Measurements from ENCODE around the gene EAF2.
"Not testable (repeated sequence)": the region's sequence is repeated elsewhere in the genome, so short reads cannot be mapped to it uniquely, and the experiment has no call there.

EAF2 gene

DNA sequence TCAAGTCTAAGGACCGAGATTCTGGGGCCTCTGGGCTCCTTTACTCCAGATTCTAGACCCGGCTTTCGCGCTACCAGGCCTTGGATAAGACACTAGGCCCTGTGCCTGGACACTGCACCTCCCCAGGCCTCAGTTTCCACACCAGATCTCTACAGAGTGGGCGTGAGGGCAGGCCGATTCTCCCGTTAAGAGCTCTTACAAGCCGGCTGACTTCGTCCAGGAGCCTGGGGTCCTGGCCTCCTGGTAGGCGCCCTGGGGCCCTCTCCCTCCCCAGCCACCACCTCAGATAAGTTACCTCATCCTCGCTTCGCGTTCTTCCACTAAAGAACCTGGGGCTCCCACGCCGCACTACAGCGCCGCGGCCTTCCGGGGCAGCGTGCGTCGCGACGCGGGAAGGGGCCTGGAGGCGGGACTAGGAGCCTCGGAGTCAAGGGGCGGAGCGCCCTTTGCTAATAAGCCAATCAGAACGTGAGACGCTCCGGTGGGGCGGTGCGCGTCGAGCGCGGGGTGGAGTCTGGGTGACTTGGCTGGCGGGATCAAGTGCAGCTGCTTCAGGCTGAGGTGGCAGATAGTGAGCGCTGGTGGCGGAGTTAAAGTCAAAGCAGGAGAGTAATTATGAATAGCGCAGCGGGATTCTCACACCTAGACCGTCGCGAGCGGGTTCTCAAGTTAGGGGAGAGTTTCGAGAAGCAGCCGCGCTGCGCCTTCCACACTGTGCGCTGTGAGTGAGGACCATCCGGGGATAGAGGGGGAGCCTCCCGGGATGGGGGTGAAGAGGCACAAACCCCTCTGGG is at the start of gene EAF2, which contains the start of gene IQCB1:
TSS of gene EAF2 (plus strand) at position 539 of the 794 bp plus-strand sequence. CDS start at position 616, 77 bp downstream.
TSS of gene IQCB1 (minus strand) at position 390 of the 794 bp plus-strand sequence. CDS start 6,100 bp downstream, outside the sequence.
- DNase-seq (ENCODE audit: low read depth): peak; percentile 91

DNA sequence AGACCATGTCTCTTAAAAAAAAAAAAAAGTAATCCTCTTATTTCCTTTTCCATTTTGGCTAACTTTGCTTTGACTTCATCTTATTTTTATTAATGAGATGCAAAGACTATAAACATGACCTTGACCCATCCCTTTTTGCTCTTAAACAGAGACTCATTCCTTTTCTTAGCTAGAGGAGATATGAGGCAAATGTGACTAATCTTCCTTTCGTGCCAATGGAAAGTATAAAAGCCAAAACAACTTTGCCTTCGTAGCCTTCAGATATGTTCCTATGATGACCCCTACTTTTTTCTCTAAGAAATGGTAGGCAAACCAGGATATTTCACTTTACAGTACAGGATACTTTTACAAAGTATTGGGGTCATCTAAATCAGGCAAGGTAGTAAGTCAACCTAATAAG is 48.5 kb upstream of the EAF2 start:
- DNase-seq (ENCODE audit: low read depth): peak; percentile 27

DNA sequence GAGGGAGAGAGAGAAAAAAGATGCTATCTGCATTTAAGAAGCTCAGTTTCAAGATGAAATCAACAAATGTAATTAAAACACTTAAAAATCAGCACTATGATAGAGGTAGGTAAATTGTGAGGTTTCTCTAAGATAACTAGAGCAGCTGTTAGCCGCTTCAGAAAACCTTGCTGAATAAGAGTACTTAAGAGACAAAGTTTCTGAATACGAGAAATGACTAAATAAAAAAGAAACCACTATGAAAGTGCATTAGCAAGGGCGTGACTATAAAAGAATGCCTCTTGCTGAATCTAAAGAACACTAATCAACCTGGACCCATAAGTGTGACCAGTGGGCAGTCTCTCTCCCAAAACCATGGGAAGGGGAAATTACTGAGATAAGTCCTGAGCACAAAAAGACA is 41.9 kb upstream of the EAF2 start:
- no peak for DNase-seq (ENCODE audit: low read depth)

DNA sequence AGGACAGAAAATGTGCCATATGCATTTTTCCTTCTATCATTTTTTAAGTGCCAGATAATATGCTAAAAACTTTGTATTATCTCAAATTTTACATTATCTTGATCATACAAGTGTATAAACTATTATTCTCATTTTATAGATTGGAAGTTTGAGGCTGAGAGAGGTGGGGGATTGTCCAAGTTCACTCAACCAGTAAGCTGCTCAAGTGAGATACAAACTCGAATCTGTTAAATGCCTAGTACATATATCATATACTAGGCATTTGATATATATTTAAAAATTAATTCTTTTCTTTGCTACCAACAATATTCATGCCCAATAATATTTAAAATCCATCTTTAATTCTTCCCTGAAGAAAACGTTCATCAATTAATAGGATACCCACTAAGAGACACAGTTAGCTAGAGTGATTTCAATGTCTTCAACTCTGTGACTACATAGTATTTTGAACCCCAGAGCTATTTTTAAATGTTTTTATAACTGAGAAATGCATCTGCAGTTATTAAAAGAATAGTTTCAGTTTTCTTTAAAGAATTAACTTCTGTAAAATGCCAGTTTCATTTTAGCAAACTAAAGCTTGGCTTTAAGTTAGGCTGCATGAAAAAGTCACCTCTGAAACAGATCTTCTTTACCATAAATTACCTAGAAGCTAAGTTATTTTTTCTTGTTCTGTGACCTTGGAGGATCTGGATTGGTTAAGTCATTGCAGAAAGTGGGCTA is 40.6 kb upstream of the EAF2 start:
- DNase-seq (ENCODE audit: low read depth): no peak

DNA sequence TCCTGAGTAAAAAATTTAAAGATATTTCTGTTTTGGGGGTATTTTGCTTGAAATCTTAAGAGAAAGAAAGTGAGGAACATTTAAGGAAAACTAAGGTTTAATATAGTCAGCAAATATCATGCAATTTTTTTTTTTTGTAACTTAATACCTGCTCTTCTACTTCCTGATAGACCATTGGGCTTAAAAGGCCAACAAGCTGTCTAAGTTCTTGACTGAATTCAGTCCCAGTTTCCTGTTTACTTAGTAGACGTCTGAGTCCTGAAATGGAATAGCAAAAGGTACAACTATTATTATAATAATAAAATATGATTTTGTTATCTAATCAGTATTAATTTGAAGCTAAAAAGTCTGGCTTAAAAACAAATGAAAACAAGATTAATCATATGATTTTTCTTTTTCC is 38.0 kb upstream of the EAF2 start:
- no peak for DNase-seq (ENCODE audit: low read depth)

DNA sequence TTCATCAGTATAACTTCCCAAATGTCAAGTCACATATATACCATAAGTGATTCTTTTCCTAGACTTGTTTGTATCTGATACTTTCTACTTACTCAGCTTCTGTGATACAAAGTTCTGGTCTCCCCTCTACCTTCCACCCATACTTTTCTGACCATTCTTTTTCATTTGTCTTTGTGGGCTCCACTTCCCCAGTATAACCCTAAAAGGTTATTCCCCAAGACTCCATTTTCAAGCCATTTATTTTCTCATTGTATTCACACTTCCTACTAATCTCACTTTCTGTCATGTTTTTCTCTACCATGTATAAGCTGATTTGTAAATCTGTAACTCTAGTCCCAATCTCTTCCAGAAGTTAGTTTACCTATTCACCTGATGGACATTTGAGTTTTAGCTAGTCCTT is 34.1 kb upstream of the EAF2 start:
- no peak for DNase-seq (ENCODE audit: low read depth)

DNA sequence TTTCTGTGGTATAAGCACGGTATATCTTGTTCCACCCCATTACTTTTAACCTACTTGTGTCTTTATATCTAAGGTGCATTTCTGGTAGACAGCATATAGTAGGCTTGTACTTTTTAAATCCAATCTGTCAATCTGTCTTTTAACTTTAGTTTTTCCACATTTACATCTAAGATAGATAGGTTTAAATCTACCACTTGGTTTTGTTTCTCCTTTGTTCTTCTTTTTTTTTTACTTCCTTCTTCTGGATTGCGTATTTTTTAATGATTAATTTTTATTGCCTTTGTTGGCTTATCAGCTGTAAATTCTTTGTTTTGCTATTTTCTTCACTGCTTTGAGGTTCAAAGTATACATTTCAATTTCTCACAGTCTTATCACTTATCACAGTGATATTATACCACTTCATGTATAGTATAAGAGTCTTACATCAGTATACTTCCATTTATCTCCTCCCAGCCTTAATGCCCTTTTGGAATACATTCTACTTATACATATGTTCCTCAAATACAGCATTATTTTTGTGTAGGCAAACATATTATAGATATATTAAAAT is 31.2 kb upstream of the EAF2 start:
- DNase-seq (ENCODE audit: low read depth): no peak

DNA sequence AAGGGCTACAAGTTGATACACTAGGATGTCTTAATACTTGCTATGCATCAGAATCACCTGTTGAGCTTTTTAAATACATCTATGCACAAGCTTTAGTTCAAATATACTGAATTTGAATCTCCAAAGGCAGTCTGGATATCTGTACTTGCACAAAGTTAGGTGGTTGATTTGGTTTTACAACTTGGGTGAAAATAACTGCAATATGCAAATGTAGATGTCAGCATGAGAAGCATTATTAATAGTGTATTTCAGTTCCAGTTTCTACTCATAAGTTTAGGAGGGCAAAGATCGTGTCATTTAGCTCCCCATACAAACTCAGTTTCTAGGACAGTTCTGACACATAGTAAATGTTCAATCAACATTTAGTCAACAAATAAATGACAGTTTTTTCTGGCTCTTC is 25.8 kb upstream of the EAF2 start:
- no peak for DNase-seq (ENCODE audit: low read depth)

DNA sequence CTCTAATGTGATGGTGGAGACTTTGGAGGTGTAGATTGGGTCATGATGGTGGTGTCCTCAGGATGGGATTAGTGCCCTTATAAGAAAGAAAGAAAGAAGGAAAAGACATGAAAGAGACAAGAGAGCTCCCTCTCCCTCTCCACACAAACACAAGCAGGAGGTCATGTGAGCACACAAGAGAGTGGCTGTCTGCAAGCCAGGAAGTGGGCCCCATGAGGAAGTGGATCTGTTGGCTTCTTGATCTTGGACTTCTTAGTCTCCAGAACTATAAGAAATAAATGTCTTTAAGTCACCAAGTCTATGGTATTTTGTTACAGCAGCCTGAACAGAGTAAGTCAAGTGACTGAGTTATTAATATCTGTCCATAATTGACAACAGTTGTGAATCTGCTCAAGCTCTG is 17.3 kb upstream of the EAF2 start:
- DNase-seq (ENCODE audit: low read depth): no peak

DNA sequence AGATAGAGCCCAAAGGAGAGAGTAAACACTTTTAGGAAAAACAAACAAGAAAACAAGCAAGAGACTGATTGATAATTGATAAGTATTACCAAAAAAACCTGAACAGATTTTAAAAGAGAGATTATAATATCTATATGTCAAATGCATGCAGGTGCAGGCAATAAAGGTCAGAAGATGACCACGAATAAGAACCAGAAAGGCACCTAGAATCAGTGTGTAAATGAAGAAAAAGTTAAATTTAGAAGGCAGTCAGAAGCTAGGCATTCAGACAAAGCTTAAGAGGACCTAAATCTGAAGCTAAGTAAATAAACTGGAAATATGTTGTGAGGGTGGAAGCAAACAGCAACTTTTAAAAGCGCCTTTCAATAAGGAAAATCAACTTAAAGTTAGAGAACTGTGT is 16.4 kb upstream of the EAF2 start:
- no peak for DNase-seq (ENCODE audit: low read depth)

DNA sequence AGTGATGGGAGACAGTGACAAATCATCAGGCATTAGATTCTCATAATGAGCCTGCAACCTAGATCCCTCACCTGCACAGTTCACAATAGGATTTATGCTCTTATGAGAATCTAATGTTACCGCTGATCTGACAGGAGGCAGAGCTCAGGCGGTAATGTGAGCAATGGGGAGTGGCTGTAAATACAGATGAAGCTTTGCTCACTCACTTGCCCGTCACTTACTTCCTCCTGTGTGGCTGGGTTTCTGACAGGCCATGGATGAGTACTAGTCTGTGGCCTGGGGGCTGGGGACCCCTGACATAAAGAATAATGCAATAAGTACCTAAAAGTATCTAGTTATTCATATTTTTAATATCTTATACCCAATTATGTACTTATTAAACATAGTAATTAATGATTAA is 15.8 kb upstream of the EAF2 start:
- DNase-seq (ENCODE audit: low read depth): no peak

DNA sequence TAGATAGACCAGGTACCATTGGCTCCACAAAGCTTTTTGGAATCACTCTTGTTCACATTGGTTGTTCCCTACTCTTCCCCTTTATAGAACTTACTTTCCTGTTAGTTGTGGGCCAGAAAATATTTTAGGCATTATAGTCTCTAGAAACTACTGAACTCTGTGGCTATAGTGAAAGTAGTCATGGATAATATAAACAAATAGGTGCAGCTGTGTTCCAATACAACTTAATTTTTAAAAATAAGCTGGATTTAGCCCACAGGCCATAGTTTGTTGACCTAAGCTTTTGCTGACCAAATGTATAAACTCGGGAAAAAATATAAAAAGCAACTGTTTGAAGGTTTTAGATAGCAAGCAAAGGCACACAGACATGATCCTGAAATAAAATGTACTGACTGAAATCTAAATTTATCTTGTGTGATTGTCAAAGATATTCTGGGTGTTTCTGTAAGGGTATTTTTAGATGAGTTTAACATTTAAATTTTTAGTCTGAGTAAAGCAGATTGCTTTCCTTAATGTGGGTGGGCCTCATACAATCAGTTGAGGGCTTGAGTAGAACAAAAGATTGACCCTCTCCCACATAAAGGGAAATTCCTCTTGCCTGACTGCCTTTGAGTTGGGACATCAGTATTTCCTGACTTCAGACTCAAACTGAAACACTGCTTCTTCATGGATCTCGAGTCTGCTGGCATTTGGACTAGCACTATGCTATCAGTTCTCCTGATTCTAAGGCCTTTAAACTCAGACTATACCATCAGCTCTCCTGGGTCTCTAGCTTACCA is 13.4 kb upstream of the EAF2 start:
- peak; percentile 26 for DNase-seq (ENCODE audit: low read depth)

DNA sequence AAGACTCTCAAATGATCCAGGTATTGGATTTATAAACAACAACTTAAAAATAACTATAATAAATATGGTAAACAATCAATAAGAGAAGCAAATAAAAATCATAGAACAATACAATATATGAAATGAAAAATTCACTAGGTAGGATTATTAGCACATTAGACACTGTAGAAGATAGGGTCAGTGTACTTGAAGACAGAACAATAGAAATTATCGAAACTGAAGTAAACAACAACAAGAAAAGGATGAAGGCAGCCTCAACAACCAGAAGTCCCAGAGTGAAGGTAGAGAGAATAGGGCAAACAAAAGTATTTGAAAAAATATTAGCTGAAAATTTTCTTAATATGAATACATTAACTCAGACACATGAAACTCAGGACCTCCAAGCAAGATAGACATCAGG is 12.0 kb upstream of the EAF2 start:
- DNase-seq (ENCODE audit: low read depth): no peak

DNA sequence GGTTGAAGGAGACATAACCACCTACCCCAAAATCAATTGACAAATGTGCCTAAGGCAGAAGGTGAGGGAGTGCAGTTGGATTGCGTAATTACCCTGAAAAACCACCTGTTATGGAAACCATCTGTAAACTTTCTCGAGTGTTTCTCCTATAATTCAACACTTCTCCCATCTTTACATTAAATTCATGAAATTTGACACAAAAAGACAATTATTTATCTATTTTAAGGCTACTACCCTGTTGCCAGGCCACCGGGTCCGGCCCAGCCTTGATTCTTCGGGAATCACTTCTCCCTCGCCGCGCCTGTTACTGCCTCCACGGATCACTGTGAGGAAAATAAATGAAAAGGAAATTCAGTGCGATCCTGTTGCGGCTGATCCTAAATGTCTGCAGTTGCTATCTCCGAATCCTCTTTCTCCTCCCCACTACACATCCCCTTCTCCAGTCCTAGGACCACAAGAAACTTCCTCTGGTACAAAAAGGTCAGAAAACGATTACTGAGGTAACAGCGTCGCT is 795 bp upstream of the EAF2 start:
- peak; percentile 19 for DNase-seq (ENCODE audit: low read depth)

DNA sequence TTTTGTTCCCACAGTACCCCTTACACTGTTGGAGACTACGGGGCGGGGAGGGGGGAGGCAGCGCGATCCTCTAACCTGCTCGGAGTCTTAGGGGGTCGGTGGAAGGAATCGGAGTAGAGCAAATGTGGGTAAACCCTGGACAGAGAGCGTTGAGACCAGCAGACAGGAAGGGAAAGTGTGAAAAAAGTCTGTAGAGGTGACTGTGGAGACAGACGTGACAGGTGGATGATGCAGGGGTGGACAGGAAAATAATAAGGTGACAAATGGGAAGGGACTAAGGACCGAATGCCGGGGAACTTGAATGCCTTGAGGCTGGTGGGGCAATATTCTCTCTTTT is 424 bp downstream of the EAF2 start:
- DNase-seq (ENCODE audit: low read depth): peak; percentile 2

DNA sequence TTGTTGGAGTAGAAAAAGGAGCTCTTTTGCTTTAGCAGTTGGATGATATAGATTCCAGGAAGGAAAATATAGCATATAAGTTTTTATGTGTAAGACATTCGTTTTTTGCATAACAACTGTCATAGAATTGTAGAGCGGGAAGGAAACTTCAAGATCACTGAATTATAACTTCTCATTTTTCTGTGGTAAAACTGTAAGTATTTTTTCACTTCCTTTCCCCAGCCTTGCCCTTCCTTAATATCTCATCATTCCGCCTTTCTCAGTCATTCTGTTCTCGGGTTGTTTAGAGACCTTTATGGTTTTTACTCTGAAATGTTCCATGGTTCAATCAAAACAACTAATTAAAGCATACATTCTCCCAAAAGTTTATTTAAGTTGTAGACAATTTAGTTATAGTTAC is 1.1 kb downstream of the EAF2 start:
- DNase-seq (ENCODE audit: low read depth): no peak

DNA sequence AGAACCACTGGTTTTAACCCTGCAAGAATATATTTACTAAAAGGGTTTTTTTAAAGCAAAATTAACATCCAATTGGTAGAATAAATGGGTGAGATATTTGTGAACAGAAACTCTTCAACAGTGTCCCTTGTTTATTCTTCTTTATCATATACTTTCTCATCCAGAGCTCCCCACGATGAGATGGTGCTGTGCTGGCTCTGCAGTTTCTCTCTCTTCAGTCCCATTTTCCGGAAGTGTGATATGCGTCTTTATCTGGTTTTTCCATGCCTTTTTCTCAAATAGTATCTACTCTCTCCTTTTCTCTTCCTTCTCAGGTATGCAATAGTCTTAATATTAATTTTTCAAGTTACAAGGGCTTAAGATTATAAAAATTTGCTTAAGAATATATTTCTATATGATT is 1.5 kb downstream of the EAF2 start:
- no peak for DNase-seq (ENCODE audit: low read depth)

DNA sequence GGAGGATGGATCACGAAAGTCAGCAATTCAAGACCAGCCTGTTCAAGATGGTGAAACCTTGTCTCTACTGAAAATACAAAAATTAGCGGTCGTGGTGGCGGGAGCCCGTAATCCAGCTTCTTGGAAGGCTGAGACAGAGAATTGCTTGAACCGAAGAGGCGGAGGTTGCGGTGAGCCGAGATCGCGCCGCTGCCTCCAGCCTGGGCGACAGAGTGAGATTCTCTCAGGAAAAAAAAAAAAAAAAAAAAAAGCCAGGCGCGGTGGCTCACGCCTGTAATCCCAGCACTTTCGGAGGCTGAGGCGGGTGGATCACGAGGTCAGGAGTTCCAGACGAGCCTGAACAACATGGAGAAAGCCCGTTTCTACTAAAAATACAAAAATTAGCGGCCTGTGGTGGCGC is 5.0 kb downstream of the EAF2 start:
- DNase-seq (ENCODE audit: low read depth): no peak

DNA sequence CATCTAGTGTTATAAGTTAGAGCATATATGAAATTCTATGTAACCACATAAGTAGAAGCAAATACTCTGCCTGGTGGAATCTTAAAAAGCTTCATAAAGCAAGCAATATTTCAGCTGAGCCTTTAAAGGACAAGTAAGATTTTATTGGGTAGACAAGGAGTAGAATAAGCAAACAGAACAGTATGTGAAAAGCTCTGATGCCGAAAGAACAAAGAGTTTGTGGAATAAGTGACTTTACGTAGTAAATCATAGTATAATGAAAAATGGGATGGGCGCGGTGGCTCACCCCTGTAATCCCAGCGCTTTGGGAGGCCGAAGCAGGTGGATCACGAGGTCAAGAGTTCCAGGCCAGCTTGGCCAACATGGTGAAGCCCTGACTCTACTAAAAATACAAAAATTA is 9.9 kb downstream of the EAF2 start:
- no peak for DNase-seq (ENCODE audit: low read depth)

DNA sequence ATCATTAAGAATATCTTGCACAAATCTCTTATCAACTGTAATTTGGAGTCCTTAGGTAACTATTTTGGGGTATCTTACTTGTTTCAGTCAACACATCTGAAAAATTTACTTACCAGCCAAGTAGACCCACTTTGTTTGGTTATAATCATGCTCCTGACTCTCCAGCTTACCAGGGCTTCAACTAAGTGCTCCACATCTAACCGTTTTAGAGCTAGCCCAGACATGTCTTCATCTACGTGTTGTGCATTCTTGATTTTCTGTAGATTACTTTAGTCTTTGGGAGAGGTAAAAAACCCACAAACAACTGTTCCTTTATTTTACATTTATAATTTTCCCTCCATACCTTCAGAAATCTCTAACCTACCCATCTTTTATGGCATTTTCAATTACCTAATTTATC is 17.2 kb downstream of the EAF2 start:
- DNase-seq (ENCODE audit: low read depth): no peak

DNA sequence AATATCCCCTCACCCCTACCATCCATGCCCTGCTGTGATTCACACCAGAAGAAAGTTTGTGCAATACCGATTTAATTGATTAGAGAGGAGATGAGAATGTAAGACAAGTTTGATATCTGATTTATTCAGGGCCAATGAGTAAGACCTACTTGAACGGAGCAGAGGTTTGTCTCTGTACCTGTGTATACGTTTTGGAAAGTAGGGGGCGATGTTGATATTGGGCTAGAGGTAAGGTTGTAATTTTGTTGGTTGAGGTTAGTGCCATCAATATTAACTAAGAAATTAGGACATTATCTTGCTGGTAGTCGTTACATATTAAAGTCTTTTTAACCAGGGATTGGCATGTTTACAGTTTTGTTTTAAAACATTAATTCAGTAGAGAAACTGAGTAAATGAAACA is 20.5 kb downstream of the EAF2 start:
- peak; percentile 41 for DNase-seq (ENCODE audit: low read depth)

DNA sequence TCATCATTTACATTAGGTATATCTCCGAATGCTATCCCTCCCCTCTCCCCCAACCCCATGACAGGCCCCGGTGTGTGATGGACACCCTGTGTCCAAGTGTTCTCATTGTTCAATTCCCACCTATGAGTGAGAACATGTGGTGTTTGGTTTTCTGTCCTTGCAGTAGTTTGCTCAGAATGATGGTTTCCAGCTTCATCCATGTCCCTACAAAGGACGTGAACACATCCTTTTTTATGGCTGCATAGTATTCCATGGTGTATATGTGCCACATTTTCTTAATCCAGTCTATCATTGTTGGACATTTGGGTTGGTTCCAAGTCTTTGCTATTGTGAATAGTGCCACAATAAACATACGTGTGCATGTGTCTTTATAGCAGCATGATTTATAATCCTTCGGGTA is 22.8 kb downstream of the EAF2 start:
- DNase-seq (ENCODE audit: low read depth): not testable (repeated sequence)

Data from amniotic epithelial cell (primary cell).